ENCODE results near the gene CATSPERD. TPM values are rescaled to one million over a fixed set of nuclear protein-coding genes. Genes with fewer than 3 reads are reported as not detected.

CATSPERD gene
- total and polyA plus RNA-seq, 9 of the 15 experiments (the other 6 are each of a cell fraction or from before 2014, with no cell fraction given), result not detected

DNA sequence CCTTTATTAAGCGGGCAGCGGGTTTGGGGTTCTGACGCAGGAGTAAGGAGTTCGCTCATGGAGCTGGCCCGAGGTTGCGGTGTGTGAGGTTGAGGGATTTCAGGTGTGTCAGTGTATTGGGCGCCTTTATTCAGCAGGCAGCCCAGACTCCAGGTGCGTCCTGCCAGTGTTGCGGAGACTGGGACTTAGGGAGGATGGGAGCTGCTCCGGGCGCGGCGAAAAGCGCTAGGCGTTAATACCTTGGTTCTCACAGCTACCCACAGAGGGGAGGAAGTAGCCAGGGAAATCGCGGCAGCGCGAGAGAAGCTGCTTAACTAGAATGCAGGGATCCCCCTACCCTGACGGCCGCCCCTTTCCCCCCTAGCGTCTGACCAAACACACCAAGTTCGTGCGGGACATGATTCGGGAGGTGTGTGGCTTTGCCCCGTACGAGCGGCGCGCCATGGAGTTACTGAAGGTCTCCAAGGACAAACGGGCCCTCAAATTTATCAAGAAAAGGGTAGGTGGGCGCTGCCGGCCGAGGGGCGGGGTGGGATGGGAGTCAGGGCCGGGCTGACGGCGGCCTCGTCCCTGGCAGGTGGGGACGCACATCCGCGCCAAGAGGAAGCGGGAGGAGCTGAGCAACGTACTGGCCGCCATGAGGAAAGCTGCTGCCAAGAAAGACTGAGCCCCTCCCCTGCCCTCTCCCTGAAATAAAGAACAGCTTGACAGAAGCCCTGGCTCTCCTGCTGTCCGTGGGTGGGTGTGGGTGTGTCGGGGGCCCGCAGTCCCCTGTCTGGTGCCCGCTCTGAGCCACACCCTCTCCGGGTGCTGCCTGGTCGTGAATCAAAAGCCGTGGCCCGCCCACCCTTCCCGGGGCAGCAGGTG is 29.2 kb upstream of the CATSPERD start (continued):
- TF ChIP-seq, protein P1, sequence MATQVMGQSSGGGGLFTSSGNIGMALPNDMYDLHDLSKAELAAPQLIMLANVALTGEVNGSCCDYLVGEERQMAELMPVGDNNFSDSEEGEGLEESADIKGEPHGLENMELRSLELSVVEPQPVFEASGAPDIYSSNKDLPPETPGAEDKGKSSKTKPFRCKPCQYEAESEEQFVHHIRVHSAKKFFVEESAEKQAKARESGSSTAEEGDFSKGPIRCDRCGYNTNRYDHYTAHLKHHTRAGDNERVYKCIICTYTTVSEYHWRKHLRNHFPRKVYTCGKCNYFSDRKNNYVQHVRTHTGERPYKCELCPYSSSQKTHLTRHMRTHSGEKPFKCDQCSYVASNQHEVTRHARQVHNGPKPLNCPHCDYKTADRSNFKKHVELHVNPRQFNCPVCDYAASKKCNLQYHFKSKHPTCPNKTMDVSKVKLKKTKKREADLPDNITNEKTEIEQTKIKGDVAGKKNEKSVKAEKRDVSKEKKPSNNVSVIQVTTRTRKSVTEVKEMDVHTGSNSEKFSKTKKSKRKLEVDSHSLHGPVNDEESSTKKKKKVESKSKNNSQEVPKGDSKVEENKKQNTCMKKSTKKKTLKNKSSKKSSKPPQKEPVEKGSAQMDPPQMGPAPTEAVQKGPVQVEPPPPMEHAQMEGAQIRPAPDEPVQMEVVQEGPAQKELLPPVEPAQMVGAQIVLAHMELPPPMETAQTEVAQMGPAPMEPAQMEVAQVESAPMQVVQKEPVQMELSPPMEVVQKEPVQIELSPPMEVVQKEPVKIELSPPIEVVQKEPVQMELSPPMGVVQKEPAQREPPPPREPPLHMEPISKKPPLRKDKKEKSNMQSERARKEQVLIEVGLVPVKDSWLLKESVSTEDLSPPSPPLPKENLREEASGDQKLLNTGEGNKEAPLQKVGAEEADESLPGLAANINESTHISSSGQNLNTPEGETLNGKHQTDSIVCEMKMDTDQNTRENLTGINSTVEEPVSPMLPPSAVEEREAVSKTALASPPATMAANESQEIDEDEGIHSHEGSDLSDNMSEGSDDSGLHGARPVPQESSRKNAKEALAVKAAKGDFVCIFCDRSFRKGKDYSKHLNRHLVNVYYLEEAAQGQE (IDR thresholded peaks at IDR 0.05; ENCODE audit: borderline replicate concordance), result no peak
- TF ChIP-seq, protein P1 (CRISPR knock-in tag; IDR thresholded peaks at IDR 0.05; ENCODE audit: low read depth), result 0 out of 2 replicates have a peak, but pooled peaks have one; percentile 19
- TF ChIP-seq, protein P2, sequence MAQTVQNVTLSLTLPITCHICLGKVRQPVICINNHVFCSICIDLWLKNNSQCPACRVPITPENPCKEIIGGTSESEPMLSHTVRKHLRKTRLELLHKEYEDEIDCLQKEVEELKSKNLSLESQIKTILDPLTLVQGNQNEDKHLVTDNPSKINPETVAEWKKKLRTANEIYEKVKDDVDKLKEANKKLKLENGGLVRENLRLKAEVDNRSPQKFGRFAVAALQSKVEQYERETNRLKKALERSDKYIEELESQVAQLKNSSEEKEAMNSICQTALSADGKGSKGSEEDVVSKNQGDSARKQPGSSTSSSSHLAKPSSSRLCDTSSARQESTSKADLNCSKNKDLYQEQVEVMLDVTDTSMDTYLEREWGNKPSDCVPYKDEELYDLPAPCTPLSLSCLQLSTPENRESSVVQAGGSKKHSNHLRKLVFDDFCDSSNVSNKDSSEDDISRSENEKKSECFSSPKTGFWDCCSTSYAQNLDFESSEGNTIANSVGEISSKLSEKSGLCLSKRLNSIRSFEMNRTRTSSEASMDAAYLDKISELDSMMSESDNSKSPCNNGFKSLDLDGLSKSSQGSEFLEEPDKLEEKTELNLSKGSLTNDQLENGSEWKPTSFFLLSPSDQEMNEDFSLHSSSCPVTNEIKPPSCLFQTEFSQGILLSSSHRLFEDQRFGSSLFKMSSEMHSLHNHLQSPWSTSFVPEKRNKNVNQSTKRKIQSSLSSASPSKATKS (CRISPR knock-in tag; IDR thresholded peaks at IDR 0.05), result no peak; the same call in 1 of the 2 replicates
- TF ChIP-seq CXXC5 (CRISPR knock-in tag; IDR thresholded peaks at IDR 0.05) (peak; percentile 61), SMAD4 (CRISPR knock-in tag; conservative IDR thresholded peaks at IDR 0.05) (no peak), ARID4B (CRISPR knock-in tag; IDR thresholded peaks at IDR 0.05) (no peak; the same call in 1 of the 2 replicates), NFIC (IDR thresholded peaks at IDR 0.05) (peak; percentile 4; the same call in 1 of the 2 replicates)
- TF ChIP-seq, protein P3, sequence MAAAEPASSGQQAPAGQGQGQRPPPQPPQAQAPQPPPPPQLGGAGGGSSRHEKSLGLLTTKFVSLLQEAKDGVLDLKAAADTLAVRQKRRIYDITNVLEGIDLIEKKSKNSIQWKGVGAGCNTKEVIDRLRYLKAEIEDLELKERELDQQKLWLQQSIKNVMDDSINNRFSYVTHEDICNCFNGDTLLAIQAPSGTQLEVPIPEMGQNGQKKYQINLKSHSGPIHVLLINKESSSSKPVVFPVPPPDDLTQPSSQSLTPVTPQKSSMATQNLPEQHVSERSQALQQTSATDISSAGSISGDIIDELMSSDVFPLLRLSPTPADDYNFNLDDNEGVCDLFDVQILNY (CRISPR knock-in tag; IDR thresholded peaks at IDR 0.05), result peak; percentile 23; the same call in 1 of the 2 replicates
- TF ChIP-seq, protein P4, sequence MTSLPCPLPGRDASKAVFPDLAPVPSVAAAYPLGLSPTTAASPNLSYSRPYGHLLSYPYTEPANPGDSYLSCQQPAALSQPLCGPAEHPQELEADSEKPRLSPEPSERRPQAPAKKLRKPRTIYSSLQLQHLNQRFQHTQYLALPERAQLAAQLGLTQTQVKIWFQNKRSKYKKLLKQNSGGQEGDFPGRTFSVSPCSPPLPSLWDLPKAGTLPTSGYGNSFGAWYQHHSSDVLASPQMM (CRISPR knock-in tag; IDR thresholded peaks at IDR 0.05), result no peak

Measured in K562 (cell line).